ENCODE results near the gene CREB3L2. TPM values are rescaled to one million over a fixed set of nuclear protein-coding genes. Genes with fewer than 3 reads are reported as not detected.

The CREB3L2 gene
- total and polyA plus RNA-seq, 2 of the 4 experiments (the other 2 are of a cell fraction) = 42.3 to 57.9 TPM

GRCh38 chr7:137923380-137923779, 78.5 kb downstream of the CREB3L2 start:
- Histone ChIP-seq H3K23ac (ENCODE audit: low read depth, low read length) (peak overlapping the region; percentile 30; the same call in 1 of the 2 replicates), H2BK15ac (ENCODE audit: low read depth, low read length) (peak overlapping the region; percentile 5; the same call in 1 of the 3 replicates), H2AK9ac (replicated peaks; ENCODE audit: low read depth, low read length, poor library complexity) (no peak overlapping the region), H3K4me3 (ENCODE audit: insufficient read depth, low read depth, low read length) (no peak overlapping the region), H3K9me3 (ENCODE audit: control insufficient read depth, insufficient read depth, low read length) (no peaks in the 10 kb centered on the region), H2AK5ac (ENCODE audit: low read depth, low read length) (no peak overlapping the region), H2BK5ac (ENCODE audit: low read depth, low read length, poor library complexity, severe bottlenecking) (peak overlapping the region; percentile 71), H3K18ac (ENCODE audit: low read depth, low read length) (peak overlapping the region; percentile 44; the same call in 1 of the 2 replicates), H4K91ac (ENCODE audit: insufficient read depth, low read depth, low read length) (no peak overlapping the region), H3K27me3 (ENCODE audit: control insufficient read depth, insufficient read depth, low read length) (no peaks in the 10 kb centered on the region), H3K27ac (ENCODE audit: insufficient read depth, low read length) (no peak overlapping the region), H3K79me1 (ENCODE audit: low read depth in 1 of 2, low read length in 2 of 2) (peaks cover 36 to 82% of the 10 kb centered on the region in 2 experiments), H3K9ac (ENCODE audit: low read depth, low read length) (no peak overlapping the region), H3K14ac (replicated peaks; ENCODE audit: low read depth, low read length) (peak overlapping the region; percentile 49; the same call in 1 of the 2 replicates), H3K9me1 (ENCODE audit: insufficient read depth, low read length) (peaks cover 16% of the 10 kb centered on the region), H3K4me2 (ENCODE audit: low read depth, low read length) (peak overlapping the region; percentile 35; the same call in 1 of the 2 replicates), H3K56ac (ENCODE audit: extremely low read depth, insufficient read depth, low read length) (no peak overlapping the region), H4K5ac (ENCODE audit: low read depth, low read length) (peak overlapping the region; percentile 43; the same call in 1 of the 2 replicates), H2AFZ (replicated peaks; ENCODE audit: low read length, poor library complexity) (no peak overlapping the region), H3K4ac (ENCODE audit: low read depth, low read length) (peak overlapping the region; percentile 78; the same call in 1 of the 2 replicates), H2BK120ac (ENCODE audit: low read depth, low read length) (peak overlapping the region; percentile 65), H4K8ac (ENCODE audit: low read depth in 2 of 2, low read length in 2 of 2) (peak overlapping the region; percentile 24 to 48; a peak in 2 of 4 replicates), H4K20me1 (ENCODE audit: insufficient read depth, low read length) (peaks cover 4% of the 10 kb centered on the region; the same call in 1 of the 2 replicates), H3K36me3 (ENCODE audit: control insufficient read depth, insufficient read depth, low read length) (peaks cover 21% of the 10 kb centered on the region), H2BK20ac (ENCODE audit: low read depth, low read length) (peak overlapping the region; percentile 76; the same call in 1 of the 2 replicates), H3K4me1 (ENCODE audit: control insufficient read depth, insufficient read depth, low read length) (peaks cover 12% of the 10 kb centered on the region)
- BruUV-seq (replicated peaks) = no TSS peak
- in situ Hi-C loops (cut with MboI; ENCODE audit: low sequenced_read_pairs) (no loop called here), intact Hi-C loops (cut with micrococcal nuclease) (loop anchor here (5.0 kb wide), 1 partner anchor 79 kb away; the partner anchor contains the start of gene CREB3L2), dilution Hi-C loops (cut with HindIII; ENCODE audit: low sequenced_read_pairs, unreplicated experiment) (loop anchor here (10.0 kb wide), 1 partner anchor 71 kb away; no protein-coding TSS in a partner anchor)
- ChIA-PET POLR2A (ENCODE audit: unreplicated experiment) (no interaction called here), CTCF (interaction anchor here (2.3 kb wide), 1 partner anchor 79 kb away, joined by 7 read pairs; the partner anchor contains the start of gene CREB3L2)
- WGBS, 2 experiments (ENCODE audit: extremely low coverage in 2 of 2, insufficient read length in 1 of 2) = 32% methylated on average over 5 of the region's 5 CpGs; no CpG with 5 or more reads in 1 of the 2 experiments
- ATAC-seq (ENCODE audit: low read depth) (peak; percentile 65), DNase-seq (peak; percentile 93)
- TF ChIP-seq FOS (IDR thresholded peaks at IDR 0.05; ENCODE audit: low read depth, low read length) (peak; percentile 93), RAD21 (IDR thresholded peaks at IDR 0.05; ENCODE audit: low read length) (peak; percentile 5), USF2 (IDR thresholded peaks at IDR 0.05; ENCODE audit: low read depth, low read length) (no peak), POLR2A (IDR thresholded peaks at IDR 0.05; ENCODE audit: low read depth, low read length) (no peak), ELK1 (IDR thresholded peaks at IDR 0.05; ENCODE audit: borderline replicate concordance, low read depth, low read length) (no peak), CTCF (conservative IDR thresholded peaks at IDR 0.05; ENCODE audit: low read depth, low read length) (no peak), MXI1 (IDR thresholded peaks at IDR 0.05; ENCODE audit: borderline replicate concordance, low read depth, low read length) (no peak), CEBPB (IDR thresholded peaks at IDR 0.05; ENCODE audit: low read depth, low read length) (peak; percentile 78), MAZ (IDR thresholded peaks at IDR 0.05; ENCODE audit: borderline replicate concordance, low read depth, low read length) (peak; percentile 48; the same call in 1 of the 2 replicates), RFX5 (IDR thresholded peaks at IDR 0.05; ENCODE audit: low read depth, low read length) (no peak), NFE2L2 (IDR thresholded peaks at IDR 0.05; ENCODE audit: low read depth, low read length) (peak; percentile 53), CHD1 (IDR thresholded peaks at IDR 0.05; ENCODE audit: low read depth, low read length) (0 out of 2 replicates have a peak, but pooled peaks have one; percentile 44), BHLHE40 (IDR thresholded peaks at IDR 0.05; ENCODE audit: low read depth, low read length) (no peak), SMC3 (IDR thresholded peaks at IDR 0.05; ENCODE audit: low read depth, low read length) (0 out of 2 replicates have a peak, but pooled peaks have one; percentile 6), RCOR1 (IDR thresholded peaks at IDR 0.05; ENCODE audit: insufficient replicate concordance, low read length) (peak; percentile 35)
